ENCODE results near the gene NKTR. TPM values are rescaled to one million over a fixed set of nuclear protein-coding genes. Genes with fewer than 3 reads are reported as not detected.
A peak's percentile ranks its signal among the peaks of the same experiment; 100 is the strongest.

NKTR gene
- total and polyA plus RNA-seq, 7 donors: 1.8 to 130 (median 81.3) TPM

DNA sequence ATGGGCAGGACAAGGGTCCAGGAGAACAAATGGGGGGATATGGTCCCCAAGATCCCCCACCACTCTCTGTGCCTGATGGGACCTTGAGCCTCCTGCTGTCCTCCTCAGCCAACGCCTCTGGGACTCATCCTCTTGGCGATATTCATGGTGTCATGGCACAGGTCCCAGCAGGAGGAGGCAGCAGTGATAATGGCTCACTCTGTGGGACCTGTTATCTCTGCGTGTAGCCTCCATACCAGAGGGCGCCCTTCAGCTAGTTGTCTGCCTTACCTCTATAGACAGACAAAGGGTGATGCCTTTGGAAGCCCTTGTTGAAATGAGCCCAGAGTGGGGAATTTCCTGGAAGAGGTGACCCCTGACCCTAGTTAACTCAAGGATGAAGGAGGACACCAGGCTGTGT lies 60.4 kb downstream of the NKTR start:
- H3K27ac ChIP-seq: peak overlapping the region in 2 of 4 donors; percentile 27 to 93
- H3K4me3 ChIP-seq: no peak overlapping the region
- DNase-seq: no peak
- 81 to 82% methylated on average over 4 of the region's 4 CpGs for WGBS, 2 donors
- H3K27me3 ChIP-seq: no peaks in the 10 kb centered on the region
- TF ChIP-seq EP300 (IDR thresholded peaks at IDR 0.05) (no peak), POLR2A (IDR thresholded peaks at IDR 0.05) (no peak), POLR2AphosphoS5 (IDR thresholded peaks at IDR 0.05) (no peak)
- TF ChIP-seq, protein P1, sequence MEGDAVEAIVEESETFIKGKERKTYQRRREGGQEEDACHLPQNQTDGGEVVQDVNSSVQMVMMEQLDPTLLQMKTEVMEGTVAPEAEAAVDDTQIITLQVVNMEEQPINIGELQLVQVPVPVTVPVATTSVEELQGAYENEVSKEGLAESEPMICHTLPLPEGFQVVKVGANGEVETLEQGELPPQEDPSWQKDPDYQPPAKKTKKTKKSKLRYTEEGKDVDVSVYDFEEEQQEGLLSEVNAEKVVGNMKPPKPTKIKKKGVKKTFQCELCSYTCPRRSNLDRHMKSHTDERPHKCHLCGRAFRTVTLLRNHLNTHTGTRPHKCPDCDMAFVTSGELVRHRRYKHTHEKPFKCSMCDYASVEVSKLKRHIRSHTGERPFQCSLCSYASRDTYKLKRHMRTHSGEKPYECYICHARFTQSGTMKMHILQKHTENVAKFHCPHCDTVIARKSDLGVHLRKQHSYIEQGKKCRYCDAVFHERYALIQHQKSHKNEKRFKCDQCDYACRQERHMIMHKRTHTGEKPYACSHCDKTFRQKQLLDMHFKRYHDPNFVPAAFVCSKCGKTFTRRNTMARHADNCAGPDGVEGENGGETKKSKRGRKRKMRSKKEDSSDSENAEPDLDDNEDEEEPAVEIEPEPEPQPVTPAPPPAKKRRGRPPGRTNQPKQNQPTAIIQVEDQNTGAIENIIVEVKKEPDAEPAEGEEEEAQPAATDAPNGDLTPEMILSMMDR (IDR thresholded peaks at IDR 0.05): no peak
- intact Hi-C loops (cut with DNase I): no loop called here
- H3K4me1 ChIP-seq: peaks cover 0 to 53% (median 40%) of the 10 kb centered on the region in 4 donors
- H3K9me3 ChIP-seq: no peaks in the 10 kb centered on the region
- peaks cover 0 to 26% (median 4%) of the 10 kb centered on the region in 4 donors for H3K36me3 ChIP-seq

DNA sequence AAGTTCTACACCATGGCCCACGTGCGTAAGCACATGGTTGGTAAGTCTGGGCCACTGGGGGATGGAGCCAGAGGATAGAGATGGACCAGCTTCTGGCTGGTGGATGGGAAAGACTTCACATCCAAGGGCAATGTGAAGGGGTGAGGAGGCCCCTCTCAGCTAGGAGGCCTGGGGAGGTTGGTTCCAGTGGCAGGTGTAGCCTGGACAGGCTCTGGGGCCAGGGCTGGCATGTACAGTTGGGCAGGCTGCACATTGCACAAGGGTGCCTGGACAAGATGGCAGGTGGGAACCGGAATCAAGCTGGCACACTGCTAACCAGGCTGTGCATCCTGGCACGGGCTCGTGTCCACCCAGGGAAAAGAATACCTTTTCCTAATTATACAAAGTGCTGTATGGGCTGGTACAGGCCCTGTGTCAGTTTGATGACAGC lies 61.1 kb downstream of the NKTR start:
- no peak for DNase-seq
- H3K27ac ChIP-seq: no peak overlapping the region
- H3K27me3 ChIP-seq: no peaks in the 10 kb centered on the region
- H3K4me1 ChIP-seq: peaks cover 0 to 53% (median 41%) of the 10 kb centered on the region in 4 donors
- WGBS, 2 donors: 92 to 94% methylated on average over 5 of the region's 5 CpGs
- TF ChIP-seq EP300 (IDR thresholded peaks at IDR 0.05): no peak
- no peak for TF ChIP-seq POLR2AphosphoS5 (IDR thresholded peaks at IDR 0.05)
- TF ChIP-seq POLR2A (IDR thresholded peaks at IDR 0.05): no peak
- intact Hi-C loops (cut with DNase I): loop anchor here (1.0 kb wide), 1 partner anchor 16 kb away; no protein-coding TSS in a partner anchor
- H3K36me3 ChIP-seq: peaks cover 0 to 26% (median 4%) of the 10 kb centered on the region in 4 donors
- no peaks in the 10 kb centered on the region for H3K9me3 ChIP-seq
- H3K4me3 ChIP-seq: no peak overlapping the region

DNA sequence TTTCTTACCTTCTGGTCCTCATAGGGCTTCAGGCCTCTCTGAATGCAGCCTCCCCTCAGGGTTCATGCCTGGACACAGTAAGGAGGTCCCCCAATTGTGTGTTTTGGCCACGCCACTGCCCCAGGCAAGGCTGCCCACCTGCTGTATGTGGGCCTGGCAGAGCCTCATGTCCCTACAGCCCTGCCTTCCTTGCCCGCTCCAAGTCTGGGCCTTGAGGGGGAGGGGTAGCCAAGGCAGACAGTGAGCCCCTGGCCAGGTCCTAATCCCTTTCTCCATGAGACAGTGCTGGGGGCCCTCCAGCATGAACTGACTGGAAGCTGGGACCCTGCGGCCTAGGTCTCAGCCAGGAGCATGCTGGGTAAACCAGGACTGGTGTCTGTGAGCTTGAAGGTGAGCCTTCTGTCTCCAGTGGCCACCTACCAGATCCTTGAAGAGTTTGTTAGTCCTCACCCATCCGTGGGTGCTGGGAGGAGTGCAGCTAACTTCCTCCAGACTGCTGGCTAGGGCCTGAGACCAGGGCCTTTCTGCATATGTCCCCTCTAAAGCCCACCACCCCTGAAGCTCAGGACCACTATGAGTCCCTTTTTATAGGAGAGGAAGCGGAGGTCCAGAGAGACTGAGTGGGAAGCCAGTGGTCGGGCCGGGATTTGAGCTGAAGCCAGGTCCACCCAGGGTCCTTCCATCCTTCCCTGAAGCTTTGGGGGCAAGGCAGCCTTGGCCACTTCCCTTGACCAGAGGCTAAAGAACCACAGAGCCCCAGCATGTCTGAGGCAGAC lies 61.7 kb downstream of the NKTR start:
- Histone ChIP-seq H3K27me3 (no peaks in the 10 kb centered on the region), H3K36me3 (peaks cover 0 to 26% (median 4%) of the 10 kb centered on the region in 4 donors), H3K4me3 (no peak overlapping the region), H3K4me1 (peaks cover 0 to 53% (median 46%) of the 10 kb centered on the region in 4 donors), H3K9me3 (no peaks in the 10 kb centered on the region), H3K27ac (no peak overlapping the region)
- DNase-seq: peak; percentile 64
- intact Hi-C loops (cut with DNase I): loop anchor here (1.0 kb wide), 1 partner anchor 15 kb away; no protein-coding TSS in a partner anchor
- WGBS, 2 donors: 87 to 92% methylated on average over 7 of the region's 7 CpGs
- TF ChIP-seq EP300 (IDR thresholded peaks at IDR 0.05): no peak
- TF ChIP-seq, protein P1 (IDR thresholded peaks at IDR 0.05): no peak
- no peak for TF ChIP-seq POLR2AphosphoS5 (IDR thresholded peaks at IDR 0.05)
- TF ChIP-seq POLR2A (IDR thresholded peaks at IDR 0.05): no peak

DNA sequence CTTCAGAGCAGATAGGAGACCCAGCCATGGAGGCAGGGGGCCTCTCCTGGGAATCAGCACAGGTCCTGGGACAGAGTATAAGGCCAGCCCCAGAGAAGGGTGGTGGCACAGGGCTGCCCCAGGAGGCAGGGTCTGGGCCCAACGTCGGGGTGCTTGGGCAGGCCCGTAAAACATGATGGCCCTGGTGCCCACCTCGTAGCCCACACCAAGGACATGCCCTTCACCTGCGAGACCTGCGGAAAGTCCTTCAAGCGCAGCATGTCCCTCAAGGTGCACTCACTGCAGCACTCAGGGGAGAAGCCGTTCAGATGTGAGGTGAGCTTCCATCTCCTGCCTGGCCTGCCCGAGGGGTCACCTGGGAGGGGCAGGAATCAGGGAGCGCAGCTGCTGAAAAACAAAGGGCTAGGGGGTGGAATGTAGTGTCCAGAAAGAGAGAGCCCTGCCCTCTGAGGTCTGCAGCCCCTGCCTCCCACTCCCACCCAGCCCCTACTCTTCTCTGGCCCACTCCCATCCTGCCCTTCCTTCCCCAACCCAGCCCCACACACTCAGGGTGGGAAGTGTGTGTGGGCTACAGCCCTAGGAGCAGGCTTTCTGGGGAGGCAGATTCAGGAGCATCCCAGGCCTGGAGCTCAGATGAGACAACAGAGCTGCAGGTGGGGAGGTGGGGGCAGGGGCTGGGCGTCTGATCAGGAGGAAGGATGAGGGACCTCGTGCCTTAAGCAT lies 62.5 kb downstream of the NKTR start:
- 86 to 88% methylated on average over 12 of the region's 12 CpGs for WGBS, 2 donors
- Histone ChIP-seq H3K4me3 (no peak overlapping the region), H3K27ac (no peak overlapping the region), H3K27me3 (no peaks in the 10 kb centered on the region), H3K9me3 (no peaks in the 10 kb centered on the region), H3K4me1 (peaks cover 0 to 53% (median 50%) of the 10 kb centered on the region in 4 donors), H3K36me3 (peaks cover 0 to 24% (median 4%) of the 10 kb centered on the region in 4 donors)
- intact Hi-C loops (cut with DNase I): loop anchor here (1.0 kb wide), 1 partner anchor 14 kb away; no protein-coding TSS in a partner anchor
- DNase-seq: peak; percentile 59
- TF ChIP-seq EP300 (IDR thresholded peaks at IDR 0.05): no peak
- TF ChIP-seq, protein P1 (IDR thresholded peaks at IDR 0.05): no peak
- TF ChIP-seq POLR2AphosphoS5 (IDR thresholded peaks at IDR 0.05): no peak
- no peak for TF ChIP-seq POLR2A (IDR thresholded peaks at IDR 0.05)
